GM12801 (cell line): ENCODE data around the gene KPNA2.

Experiments
- TF ChIP-seq, protein P1 (sequence below): IDR thresholded peaks from one replicate; pipeline ENCODE4 v1.5.1; 2011; ENCODE audit warnings: control low read depth; ENCODE audit not compliant: insufficient read length; ENCODE audit errors: extremely low read depth

KPNA2 gene

DNA sequence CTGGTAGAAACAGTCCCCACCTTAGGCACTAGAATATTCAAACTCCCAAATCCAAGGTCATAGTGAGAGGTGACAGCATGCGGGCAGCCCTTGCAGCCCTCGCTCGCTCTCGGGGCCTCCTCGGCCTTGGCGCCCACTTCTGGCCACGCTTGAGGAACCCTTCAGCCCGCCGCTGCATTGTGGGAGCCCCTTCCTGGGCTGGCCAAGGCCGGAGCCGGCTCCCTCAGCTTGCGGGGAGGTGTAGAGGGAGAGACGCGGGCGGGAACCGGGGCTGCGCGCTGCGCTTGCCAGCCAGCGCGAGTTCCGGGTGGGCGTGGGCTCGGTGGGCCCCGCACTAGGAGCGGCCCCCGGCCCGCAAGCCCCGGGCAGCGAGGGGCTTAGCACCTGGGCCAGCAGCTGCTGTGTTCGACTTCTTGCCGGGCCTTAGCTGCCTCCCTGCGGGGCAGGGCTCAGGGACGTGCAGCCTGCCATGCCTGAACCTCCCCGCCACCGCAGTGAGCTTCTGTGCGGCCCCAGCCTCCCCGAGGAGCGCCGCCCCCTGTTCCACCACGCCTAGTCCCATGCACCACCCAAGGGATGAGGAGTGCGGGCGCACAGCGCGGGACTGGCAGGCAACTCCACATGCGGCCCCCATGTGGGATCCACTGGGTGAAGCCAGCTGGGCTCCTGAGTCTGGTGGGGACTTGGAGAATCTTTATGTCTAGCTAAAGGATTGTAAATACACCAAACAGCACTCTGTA lies 45.0 kb downstream of the KPNA2 start:
- TF ChIP-seq, protein P1, sequence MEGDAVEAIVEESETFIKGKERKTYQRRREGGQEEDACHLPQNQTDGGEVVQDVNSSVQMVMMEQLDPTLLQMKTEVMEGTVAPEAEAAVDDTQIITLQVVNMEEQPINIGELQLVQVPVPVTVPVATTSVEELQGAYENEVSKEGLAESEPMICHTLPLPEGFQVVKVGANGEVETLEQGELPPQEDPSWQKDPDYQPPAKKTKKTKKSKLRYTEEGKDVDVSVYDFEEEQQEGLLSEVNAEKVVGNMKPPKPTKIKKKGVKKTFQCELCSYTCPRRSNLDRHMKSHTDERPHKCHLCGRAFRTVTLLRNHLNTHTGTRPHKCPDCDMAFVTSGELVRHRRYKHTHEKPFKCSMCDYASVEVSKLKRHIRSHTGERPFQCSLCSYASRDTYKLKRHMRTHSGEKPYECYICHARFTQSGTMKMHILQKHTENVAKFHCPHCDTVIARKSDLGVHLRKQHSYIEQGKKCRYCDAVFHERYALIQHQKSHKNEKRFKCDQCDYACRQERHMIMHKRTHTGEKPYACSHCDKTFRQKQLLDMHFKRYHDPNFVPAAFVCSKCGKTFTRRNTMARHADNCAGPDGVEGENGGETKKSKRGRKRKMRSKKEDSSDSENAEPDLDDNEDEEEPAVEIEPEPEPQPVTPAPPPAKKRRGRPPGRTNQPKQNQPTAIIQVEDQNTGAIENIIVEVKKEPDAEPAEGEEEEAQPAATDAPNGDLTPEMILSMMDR, result no peak

DNA sequence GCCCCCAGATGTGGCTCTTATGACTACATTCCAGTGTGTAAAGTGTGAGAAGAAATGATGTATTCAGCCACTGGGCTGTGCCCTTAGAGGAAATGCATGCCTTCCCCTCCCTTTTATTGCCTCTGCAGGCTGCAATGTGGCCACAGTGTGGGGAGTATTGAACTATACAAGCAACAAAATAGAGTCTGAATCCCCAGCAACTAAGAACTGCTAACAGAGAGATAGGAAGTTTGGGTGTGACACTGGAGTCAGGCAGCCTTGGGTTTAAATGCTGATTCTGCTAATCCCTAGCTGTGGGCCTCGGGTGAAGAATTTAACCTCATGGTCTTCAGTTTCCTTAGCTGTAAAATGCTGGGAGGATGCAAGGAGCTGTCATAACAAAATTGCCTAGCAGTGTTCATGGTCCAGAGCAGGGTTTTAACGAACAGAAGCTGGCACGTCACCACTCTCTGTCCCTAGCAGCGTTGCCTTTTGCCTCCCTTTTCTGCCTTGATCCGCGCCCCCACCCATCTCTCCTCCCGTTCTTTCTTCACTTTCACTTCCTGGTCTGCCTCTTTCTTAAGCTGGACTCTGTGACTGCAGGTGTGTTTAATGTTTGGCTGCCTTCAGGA lies 50.3 kb downstream of the KPNA2 start:
- TF ChIP-seq, protein P1, result no peak

- TF ChIP-seq, protein P1, result no peak
Observed at GRCh38 chr17:68087851-68088250, 52.3 kb downstream of the KPNA2 start.

DNA sequence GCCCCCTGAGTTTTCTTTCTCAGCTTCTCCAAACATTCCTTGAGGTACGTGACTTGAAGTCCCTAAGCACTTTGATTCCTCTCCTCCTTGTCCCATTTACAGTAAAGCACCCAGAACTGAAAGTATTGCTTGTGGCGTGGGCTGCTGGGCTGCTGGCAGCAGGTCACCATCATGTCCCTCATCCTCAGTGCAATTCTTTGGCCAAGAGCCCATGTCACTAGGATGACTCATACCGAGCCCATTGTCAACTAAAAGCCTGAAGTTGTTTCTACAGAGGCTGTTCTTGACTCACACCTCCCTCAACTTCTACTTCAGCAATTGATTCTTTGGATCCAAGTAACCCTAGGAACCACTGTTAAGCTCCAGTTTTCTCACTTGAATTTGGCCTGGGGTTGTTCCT lies 54.3 kb downstream of the KPNA2 start:
- TF ChIP-seq, protein P1, result no peak

- TF ChIP-seq, protein P1, result no peak
Observed at GRCh38 chr17:68094481-68095078, 59.0 kb downstream of the KPNA2 start.

GRCh38 chr17:68095205-68095811 lies 59.8 kb downstream of the KPNA2 start:
- TF ChIP-seq, protein P1, result no peak

GRCh38 chr17:68096111-68096510 lies 60.6 kb downstream of the KPNA2 start:
- TF ChIP-seq, protein P1, result no peak
